Stimulated activated CD8-positive, alpha-beta memory T cell treated with anti-CD3 and anti-CD28 coated beads, Interleukin-15, amount 100 ng/mL, for 24 hours (primary cell): Measurements from ENCODE around the gene MED4.
"Not testable (repeated sequence)": the region's sequence is repeated elsewhere in the genome, so short reads cannot be mapped to it uniquely, and the experiment has no call there.

Experiments
- DNase-seq: peaks from one replicate; pipeline ENCODE4 v3.0.0-alpha.2; 2020; ENCODE audit warnings: low read depth

MED4 gene

DNA sequence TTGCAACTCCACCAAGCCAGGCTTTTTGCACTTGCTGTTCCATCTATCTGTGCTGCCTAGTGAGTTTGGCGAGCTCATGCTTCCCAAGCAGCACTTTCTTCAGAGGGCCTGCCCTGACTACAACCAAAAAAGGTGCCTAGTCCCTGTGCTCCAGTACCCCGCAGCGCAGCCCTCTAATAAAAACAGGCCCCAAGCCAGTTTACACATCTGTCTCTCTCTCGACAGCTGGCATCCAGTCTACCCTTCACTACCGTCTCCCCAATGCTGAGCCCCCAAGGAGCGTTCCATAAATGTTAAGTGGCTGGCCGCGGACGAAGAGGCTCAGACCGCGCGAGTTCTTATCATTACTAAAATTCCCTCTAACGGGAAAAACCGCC, 512 bp downstream of the MED4 start:
- no peak for DNase-seq

DNA sequence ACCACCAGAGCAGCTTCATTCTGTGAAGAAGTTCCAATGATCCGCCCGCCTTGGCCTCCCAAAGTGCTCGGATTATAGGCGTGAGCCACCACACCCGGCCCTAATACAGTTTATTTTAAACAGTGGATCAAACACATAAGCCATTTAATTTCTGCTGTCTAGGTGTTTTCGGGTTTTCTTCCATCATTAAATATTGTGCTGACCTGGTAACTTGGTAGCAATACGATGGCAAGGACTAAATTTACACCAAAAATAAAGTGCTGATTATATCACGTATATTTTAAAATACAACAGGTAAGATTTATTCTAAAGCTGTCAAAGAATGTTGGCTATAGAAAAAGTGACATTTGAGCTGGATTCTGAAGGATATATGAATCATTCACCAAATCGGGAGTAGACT, 1.3 kb downstream of the MED4 start:
- DNase-seq = no peak

DNA sequence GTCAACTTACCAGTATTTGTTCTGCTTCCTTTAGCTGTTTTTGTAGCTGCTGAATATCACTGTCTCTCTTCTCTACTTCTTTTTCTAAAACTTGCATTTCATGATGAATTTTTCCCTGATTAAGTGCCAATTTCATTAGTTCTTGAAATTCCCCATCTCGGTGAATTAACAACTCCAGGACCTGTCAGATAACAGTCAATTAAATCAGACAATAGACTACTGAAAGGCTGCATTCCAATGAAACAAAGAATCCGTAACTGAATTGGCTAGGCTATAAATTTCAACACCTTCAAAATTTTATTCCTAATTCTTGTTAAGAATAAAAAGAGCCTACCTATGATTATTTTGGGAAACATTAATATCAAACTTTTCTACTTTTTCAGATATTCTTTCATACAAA, 8.6 kb downstream of the MED4 start:
- DNase-seq = no peak

DNA sequence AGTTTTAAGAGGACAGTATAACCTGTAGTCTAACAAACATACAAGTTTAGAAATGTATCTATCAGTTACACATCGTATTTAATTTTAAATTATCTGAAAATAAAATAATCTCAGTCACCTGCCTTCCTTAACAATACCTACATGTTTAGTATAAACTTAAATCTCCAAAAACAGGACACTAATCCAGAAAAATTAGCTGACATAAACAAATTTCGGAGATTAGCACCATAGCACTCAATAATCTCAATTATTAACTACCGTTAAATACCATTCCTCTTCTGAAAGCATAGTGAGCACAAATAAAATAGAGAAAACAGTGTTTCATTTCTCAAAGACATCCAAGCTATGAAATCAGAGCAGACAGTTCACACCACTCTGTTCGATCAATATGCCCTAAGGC, 13.2 kb downstream of the MED4 start:
- no peak for DNase-seq

DNA sequence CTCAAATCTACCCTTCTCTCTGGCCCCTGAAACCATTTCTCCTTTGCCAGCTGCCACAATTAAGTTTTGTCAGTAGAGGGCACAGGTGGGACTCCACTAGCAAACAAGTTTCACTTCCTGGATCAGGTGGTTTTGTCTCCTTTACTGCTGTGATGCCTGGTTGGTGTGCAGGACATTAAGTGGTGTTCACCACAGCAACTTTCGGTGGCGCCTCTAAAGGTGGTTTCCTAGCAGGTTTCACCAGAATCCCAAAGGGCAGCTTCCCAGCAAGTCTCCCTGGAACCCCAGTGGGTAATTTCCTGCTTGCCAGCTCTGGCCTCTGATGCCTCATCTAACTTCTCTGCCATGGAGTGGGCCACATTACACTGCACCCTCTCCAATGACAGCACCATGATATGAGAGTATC, 16.6 kb downstream of the MED4 start:
- DNase-seq = no peak

DNA sequence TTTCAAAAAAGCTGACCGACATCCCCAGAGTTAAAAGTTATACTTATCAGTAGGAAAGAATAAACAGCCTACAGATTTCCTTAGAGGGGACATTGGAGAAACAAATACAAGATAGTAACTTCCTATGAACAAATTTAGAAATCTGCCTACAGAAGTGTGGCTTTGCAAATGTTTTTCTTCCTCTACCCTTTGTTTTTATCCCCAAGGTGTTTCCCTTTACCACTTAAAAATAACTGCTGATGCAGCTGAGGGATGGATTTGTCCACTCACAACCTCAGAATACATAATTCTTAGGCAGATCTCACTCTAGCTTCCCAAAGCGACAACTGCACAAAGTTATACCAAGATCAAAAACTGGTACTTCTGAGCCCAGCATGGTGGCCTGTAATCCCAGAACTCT, 20.9 kb downstream of the MED4 start:
- DNase-seq = no peak

DNA sequence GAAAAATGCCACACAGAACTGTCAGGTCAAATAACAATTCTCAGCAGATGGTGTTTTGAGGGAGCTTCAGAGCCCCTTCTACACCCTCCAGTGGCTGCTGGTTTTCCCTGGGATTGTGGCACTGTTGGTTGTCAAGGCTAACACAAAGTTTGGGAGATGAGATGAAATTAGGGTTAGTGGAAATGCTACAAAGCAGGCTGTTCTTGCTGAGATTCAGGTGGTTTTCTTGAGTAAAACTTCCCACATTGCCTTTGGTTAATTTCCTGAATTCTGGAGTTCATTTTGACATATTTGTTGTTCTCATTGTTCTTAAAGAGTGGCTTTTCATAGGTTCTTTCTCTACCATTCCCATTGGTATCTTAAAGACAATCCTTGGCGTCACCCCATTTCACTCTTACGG, 22.1 kb downstream of the MED4 start:
- no peak for DNase-seq

DNA sequence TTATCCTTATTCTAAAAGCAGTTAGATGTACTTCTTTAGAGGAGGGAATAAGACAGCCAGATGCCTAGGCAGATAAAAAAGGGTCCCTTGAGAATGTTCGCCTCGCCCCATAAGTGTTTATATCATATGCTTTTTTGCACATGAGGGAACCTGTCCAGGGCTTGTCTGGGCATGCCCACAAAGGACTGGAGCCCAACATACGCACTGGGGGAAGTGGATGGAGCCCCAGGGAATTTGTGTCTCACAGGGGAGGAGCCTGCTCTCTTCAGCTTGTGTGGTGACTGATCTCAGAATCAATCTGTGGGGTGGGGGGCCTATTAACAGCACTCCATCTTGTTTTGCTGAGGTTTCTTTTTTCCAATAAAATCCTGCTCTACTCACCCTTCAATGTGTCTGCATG, 22.6 kb downstream of the MED4 start:
- no peak for DNase-seq

DNA sequence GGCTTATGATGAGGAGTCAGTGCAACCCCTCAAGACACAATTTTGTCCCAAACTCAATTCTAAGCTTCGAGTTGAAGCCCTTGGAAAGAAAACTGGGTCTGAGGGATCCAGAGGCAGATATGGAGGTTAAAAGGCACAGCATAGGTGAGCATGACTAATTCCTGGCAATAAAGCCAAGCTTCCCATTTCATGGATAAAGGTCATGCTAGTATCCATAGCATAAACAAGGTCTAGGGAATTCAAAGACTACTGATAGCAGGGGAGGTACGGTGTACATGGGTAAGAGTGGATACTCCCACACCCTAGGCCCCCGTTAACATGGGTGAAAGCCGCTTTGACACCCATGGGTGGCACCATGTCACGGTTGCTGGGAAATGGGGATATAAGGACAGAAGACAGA, 24.0 kb downstream of the MED4 start:
- DNase-seq = no peak

DNA sequence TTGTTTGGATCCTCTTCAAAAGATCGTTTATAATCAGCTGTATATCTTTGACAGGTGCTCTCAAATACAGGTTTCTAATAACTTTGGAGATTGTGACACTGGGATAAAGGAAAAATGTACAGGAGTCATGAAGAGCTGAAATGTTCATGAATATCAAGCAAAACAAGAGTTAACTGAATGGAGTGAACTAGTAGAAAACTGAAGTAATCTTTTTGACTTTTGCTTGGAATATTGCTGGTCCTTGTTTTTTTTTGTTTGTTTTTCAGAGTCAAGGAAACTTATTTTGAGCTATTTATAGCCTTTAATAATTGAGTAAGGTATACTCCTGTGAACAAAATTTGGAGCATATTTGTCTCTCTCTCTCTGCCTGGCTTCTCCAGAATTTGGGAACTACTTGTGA, 25.3 kb downstream of the MED4 start:
- DNase-seq = no peak

DNA sequence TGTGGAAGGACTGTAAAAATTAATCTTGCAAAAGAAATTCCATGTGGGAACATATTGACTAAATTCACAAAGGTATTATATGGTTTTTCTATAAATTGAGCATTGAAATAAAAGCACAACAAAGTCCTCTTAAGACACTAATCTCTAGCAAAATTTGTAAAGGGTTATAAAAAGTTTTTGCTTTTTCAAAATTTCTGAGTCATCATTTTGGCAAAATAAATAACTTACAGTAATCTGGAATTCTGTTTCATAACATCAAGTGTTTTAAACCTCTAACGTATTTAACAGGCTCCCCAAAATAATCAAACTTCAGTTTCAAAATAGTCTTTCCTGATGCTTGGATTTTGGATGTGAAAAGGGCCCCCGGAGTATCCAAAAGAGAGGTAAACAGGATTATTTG, 26.0 kb downstream of the MED4 start:
- no peak for DNase-seq

DNA sequence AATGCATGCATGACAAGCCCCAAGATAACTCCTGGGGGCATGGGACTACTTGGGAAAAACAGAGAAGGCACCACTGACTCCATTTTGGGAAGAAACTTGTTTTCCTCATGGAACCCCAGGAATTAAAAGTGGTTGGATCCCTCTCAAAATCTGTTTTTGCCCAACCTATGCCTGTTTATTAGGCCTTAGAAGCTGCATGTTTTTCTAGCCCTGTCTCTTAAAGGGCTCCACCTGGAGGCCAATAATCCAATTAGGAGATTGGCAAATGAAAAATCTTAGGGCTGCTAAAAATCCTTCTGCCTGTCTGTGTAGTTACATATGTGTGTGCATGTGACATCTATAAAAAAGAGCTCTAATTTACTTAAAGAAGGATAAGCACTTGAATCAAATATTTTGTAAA, 26.9 kb downstream of the MED4 start:
- no peak for DNase-seq

DNA sequence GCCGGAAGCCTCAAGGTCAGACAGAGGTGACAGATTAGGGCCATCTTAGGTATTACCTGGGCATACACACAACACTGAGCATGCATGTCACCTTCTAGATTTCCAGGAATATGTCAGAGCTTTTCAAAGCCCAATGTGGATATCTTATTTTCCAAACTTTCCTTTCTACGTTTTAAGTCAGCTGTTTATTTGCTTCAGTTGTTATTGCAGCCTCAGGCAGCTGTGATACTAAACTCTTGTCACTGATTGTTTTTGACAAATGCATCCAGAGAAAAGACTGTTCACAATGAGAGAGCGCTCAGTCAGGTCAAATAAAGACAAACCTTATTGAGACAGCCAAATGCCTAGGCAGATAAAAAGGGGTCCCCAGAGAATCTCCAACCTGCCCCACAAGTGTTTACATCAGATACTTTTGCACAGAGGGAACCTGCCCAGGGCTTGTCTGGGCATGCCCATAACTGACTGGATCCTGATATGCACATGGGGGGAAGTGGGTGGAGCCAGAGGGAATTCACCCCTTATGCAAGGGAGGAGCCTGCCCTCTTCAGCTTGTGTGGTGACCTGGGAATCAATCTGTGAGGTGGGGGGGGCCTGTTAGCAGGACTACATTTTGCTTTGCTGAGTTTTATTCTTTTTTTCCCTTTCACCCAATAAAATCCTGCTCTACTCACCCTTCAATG, 28.5 kb downstream of the MED4 start:
- DNase-seq = no peak

DNA sequence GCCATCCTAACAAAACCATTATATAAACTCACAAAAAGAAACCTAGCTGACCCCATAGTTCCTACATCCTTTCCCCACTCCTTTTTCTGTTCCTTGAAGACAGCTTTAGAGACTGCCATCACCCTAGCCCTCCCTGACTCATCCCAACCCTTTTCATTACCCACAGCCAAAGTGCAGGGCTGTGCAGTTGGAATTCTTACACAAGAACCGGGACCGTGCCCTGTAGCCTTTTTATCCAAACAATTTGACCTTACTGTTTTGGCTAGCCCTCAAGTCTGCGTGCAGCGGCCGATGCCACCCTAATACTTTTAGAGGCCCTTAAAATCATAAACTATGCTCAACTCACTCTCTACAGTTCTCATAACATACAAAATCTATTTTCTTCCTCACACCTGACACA, 35.0 kb downstream of the MED4 start:
- not testable (repeated sequence) for DNase-seq

DNA sequence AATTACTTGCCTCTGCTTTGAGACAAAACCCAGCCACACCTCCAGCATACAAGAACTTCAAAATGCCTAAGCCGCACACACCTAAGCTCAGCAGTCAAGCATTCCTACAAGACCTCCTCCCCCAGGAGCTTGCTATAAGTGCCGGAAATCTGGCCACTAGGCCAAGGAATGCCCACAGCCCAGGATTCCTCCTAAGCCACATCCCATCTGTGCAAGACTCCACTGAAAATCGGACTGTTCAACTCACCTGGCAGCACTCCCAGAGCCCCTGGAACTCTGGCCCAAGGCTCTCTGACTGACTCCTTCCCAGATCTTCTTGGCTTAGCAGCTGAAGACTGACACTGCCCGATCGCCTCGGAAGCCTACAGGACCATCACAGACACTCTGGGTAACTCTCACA, 36.4 kb downstream of the MED4 start:
- DNase-seq = not testable (repeated sequence)

DNA sequence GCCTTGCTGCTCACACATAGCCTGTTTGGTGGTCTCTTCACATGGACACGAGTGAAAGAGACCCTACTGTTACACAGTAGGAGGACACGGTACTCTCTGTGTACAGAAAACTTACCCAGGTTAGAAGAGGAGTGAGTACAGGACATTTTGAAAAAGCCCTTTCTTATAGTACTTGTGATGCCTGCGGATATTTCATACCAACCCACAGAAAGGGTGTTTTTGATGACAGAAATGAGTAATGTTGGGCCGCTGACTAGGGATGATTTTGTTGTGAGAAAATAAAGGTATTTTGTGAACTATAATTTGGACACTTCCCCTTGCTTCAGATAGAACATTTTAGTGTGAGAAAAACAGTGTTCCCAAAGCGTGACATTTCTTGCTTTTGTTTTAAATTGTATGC, 39.2 kb downstream of the MED4 start:
- no peak for DNase-seq

DNA sequence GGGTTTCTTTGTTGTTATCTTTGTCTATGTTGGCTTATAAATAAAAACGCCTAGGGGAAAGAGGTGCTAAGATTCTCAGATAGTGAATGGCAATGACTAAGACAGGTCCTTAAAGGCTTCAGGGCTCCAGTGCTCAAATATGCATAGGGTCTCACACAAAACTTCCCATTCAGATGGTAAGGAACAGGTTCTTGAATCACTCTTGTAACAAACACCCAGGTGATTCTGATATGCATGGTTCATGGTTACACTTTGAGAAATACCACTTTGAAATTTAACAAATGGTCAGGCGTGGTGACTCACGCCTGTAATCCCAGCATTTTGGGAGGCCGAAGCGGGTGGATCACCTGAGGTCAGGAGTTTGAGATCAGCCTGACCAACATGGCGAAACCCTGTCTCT, 40.3 kb downstream of the MED4 start:
- no peak for DNase-seq

DNA sequence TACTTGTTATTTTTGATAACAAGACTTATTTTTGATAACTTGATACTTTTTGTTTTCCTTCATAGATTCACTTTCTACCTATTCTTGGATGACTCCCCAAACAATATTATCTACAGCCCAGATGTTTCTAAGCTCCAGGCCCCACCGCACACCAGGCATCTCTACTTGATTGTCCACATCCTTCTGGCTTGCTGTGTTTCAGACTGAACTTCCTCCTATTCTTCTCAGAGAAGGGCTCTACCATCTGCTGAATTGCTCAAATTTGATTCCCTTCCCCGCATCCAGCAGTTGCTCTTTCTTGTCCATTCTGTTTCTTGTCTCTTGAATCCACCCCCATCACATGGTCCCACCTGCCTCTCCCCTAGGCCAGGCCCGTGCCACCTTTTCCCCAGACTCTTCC, 44.4 kb downstream of the MED4 start:
- DNase-seq = no peak

DNA sequence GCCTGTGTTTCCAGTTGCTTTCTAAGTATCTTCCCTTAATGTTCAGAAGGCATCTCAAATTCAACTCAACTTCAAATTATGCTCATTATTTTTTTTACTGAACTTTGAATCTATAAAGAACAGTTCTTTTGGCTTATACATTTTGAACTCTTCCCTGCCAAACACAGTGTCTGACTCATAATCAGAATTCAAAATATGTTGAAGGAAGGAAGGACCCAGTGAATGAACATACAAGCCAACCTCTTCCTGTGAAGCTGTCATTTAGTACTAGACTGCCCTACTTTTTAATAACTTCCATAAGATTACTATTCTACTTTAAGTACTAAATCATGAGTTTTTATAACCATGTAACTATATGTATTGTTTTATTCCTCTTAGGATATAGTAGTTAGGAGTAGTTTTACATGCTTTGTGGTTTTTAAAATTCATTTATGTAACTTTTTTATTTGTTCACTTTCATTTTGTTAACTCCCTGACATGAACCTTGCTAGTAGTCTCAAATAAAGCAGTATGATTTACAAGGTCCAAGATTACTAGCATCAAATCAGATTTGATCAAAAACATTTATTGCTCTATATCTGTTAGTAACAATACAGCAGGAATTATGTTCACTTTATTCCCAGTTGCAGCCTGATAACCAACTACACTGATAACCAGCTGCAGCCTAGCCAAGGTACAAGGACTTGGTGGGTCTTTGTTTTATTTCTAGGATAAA, 51.0 kb downstream of the MED4 start:
- no peak for DNase-seq

DNA sequence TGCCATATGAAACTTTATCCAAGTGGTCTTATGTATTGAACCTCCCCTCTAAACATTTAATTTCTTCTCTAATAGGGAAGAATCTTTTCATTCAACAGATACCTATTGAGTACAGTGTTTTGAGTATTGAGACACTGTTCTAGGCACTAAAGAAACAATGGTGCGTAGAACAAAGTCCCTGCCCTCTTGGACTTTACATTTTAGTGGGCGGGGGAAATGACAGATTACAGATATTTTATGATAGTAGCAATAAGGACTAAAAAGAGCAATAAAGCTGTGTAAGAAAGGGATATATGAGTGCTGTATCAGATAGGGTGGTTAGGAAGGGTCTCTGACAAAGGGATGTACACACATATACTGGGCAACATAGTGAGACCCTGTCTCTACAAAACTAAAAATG, 52.0 kb downstream of the MED4 start:
- DNase-seq = no peak

DNA sequence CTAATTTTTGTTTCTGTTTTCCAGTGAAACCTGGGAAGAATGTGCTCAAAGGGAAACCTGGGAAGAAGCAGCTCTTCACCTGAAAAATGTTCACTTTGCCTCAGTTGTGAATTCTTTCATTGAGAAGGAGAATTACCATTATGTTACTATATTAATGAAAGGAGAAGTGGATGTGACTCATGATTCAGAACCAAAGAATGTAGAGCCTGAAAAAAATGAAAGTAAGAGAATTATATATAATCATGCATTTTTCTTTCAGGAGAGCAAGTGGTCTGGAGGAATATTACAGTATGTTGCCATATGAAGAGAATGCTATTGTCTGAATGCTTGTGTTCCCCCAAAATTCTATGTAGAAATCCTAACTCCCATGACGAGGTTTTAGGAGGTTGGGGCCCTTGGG, 54.0 kb downstream of the MED4 start:
- DNase-seq = no peak

DNA sequence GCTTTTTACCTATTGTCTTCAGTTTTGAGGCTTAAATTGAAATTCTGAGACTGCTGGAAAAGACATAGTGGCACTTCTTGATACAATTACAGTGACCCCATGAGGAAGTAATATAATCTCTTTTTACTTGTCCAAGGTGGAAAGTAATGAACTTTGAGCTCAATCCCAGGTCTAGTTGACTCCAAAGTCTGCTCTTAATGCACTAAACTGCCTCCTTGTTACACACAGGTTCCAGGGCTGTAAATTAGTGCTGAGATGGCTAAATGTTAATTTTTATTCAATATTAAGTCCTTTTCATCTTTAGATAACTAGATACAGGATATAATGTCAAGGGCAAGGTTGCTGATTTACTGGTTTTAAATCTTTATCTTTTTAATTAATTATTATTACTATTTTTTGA, 54.9 kb downstream of the MED4 start:
- no peak for DNase-seq

DNA sequence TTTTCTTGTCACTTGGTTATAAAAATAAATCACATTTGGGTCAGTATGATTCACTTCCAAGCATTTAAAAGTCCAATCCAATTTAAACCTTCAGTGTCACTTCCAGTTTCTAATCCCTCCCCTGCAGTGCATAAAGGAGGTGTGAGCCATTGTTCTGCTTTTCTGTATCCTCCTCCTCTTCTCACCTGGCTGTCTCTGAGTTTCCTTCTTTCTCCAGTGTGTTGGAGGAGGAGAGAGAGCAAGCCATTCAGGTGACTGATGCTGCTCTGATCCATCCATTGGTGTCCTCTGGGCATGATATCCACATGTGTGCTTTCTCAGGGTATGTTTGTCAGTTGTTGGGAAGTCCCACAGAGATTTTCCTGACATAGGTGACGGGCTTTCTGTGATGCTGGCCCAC, 56.1 kb downstream of the MED4 start:
- DNase-seq = no peak
